Loucy (cell line): ENCODE data around the gene PDZD7.

ENCODE experiments used
- H2AFZ ChIP-seq: fragments of 200-600 bp; sonication (generic); 2 replicates; pipeline ENCODE4 v1.6.0; 2016; ENCODE audit warnings: antibody characterized with exemption, mild to moderate bottlenecking, low read length, moderate library complexity
- H3F3A ChIP-seq: fragments of 200-600 bp; 2 replicates; pipeline ENCODE4 v1.6.0; 2016; ENCODE audit warnings: antibody characterized with exemption, low read depth, mild to moderate bottlenecking
- H3K27me3 ChIP-seq: fragments of 200-600 bp; sonication (generic); 2 replicates; pipeline ENCODE4 v1.6.1; 2014; ENCODE audit warnings: low read length, mild to moderate bottlenecking; ENCODE audit not compliant: insufficient read depth, poor library complexity, severe bottlenecking
- H3K36me3 ChIP-seq: fragments of 200-600 bp; sonication (generic); 2 replicates; pipeline ENCODE4 v1.6.1; 2016; ENCODE audit warnings: low read length; ENCODE audit not compliant: insufficient read depth
- H3K4me1 ChIP-seq: fragments of 200-600 bp; sonication (generic); 2 replicates; pipeline ENCODE4 v1.5.1; 2014; ENCODE audit warnings: low read length, mild to moderate bottlenecking; ENCODE audit not compliant: insufficient read depth, poor library complexity, severe bottlenecking
- H3K4me2 ChIP-seq: fragments of 200-600 bp; sonication (generic); 2 replicates; pipeline ENCODE4 v1.6.0; 2014; ENCODE audit warnings: antibody characterized with exemption, low read length, low read depth, mild to moderate bottlenecking; ENCODE audit not compliant: poor library complexity, severe bottlenecking
- H3K4me3 ChIP-seq: fragments of 200-600 bp; sonication (generic); 2 replicates; pipeline ENCODE4 v1.5.1; 2014; ENCODE audit warnings: low read length, mild to moderate bottlenecking, mixed read lengths; ENCODE audit not compliant: poor library complexity, severe bottlenecking
- H3K79me2 ChIP-seq: fragments of 200-600 bp; sonication (generic); 2 replicates; pipeline ENCODE4 v1.6.1; 2014; ENCODE audit warnings: low read length; ENCODE audit not compliant: insufficient read depth
- H3K9ac ChIP-seq: fragments of 200-600 bp; sonication (generic); 2 replicates; pipeline ENCODE4 v1.6.0; 2014; ENCODE audit warnings: mild to moderate bottlenecking, low read depth, low read length, moderate library complexity; ENCODE audit not compliant: poor library complexity, severe bottlenecking
- H3K9me2 ChIP-seq: fragments of 200-600 bp; sonication (generic); replicated peaks from 2 replicates; pipeline ENCODE4 v1.6.1; 2016; ENCODE audit warnings: low read depth, low read length, mixed read lengths
- H3K9me3 ChIP-seq: fragments of 200-600 bp; sonication (generic); 2 replicates; pipeline ENCODE4 v1.6.1; 2014; ENCODE audit warnings: mild to moderate bottlenecking, antibody characterized with exemption, low read length, low read depth; ENCODE audit not compliant: insufficient read depth
- H4K20me1 ChIP-seq: fragments of 200-600 bp; sonication (generic); 2 replicates; pipeline ENCODE4 v1.6.0; 2014; ENCODE audit warnings: antibody characterized with exemption, low read length, mild to moderate bottlenecking; ENCODE audit not compliant: insufficient read depth, poor library complexity, severe bottlenecking
- CTCF ChIP-seq: fragments of 200-600 bp; sonication (generic); conservative IDR thresholded peaks from 2 replicates; pipeline ENCODE4 v1.5.1; 2014; ENCODE audit warnings: mild to moderate bottlenecking, antibody characterized with exemption, low read length
- EZH2phosphoT487 ChIP-seq: fragments of 200-600 bp; IDR thresholded peaks from 2 replicates; pipeline ENCODE4 v1.6.1; 2018; ENCODE audit warnings: antibody characterized with exemption, mild to moderate bottlenecking, moderate library complexity, borderline replicate concordance

Gene PDZD7

GRCh38 chr10:100972904-100973535 lies 57.9 kb downstream of the PDZD7 start:
- Histone ChIP-seq H3K79me2 (no peaks in the 10 kb centered on the region), H3K36me3 (no peaks in the 10 kb centered on the region), H2AFZ (no peak overlapping the region), H3K27me3 (no peaks in the 10 kb centered on the region), H4K20me1 (no peaks in the 10 kb centered on the region), H3K9me2 (no peaks in the 10 kb centered on the region), H3F3A (no peaks in the 10 kb centered on the region), H3K4me1 (peaks cover 2% of the 10 kb centered on the region), H3K4me3 (no peak overlapping the region), H3K4me2 (no peak overlapping the region), H3K9me3 (no peaks in the 10 kb centered on the region), H3K9ac (no peak overlapping the region)
- no peak for TF ChIP-seq EZH2phosphoT487
- TF ChIP-seq CTCF, result no peak

- TF ChIP-seq CTCF, result no peak
- TF ChIP-seq EZH2phosphoT487, result no peak
- Histone ChIP-seq H3K27me3 (no peaks in the 10 kb centered on the region), H3K9me2 (no peaks in the 10 kb centered on the region), H3K4me1 (peaks cover 3% of the 10 kb centered on the region), H2AFZ (no peak overlapping the region), H3K4me2 (no peak overlapping the region), H3K9me3 (no peaks in the 10 kb centered on the region), H3F3A (no peaks in the 10 kb centered on the region), H3K79me2 (no peaks in the 10 kb centered on the region), H3K9ac (no peak overlapping the region), H4K20me1 (no peaks in the 10 kb centered on the region), H3K4me3 (no peak overlapping the region), H3K36me3 (no peaks in the 10 kb centered on the region)
These were observed 58.6 kb downstream of the PDZD7 start for GRCh38 chr10:100972115-100972903.

- no peak overlapping the region for H3K9ac ChIP-seq
- TF ChIP-seq CTCF, result no peak
- no peak for TF ChIP-seq EZH2phosphoT487
- H3K36me3 ChIP-seq, result no peaks in the 10 kb centered on the region; the same call in 1 of the 2 replicates
- no peak overlapping the region for H3K4me3 ChIP-seq
- no peak overlapping the region for H2AFZ ChIP-seq
- no peaks in the 10 kb centered on the region for H3K79me2 ChIP-seq
- H3F3A ChIP-seq, result no peaks in the 10 kb centered on the region
- H4K20me1 ChIP-seq, result no peaks in the 10 kb centered on the region
- no peaks in the 10 kb centered on the region for H3K9me2 ChIP-seq
- H3K4me1 ChIP-seq, result peaks cover 3% of the 10 kb centered on the region
- H3K27me3 ChIP-seq, result no peaks in the 10 kb centered on the region
- H3K4me2 ChIP-seq, result no peak overlapping the region
- no peaks in the 10 kb centered on the region for H3K9me3 ChIP-seq
These were observed 59.8 kb downstream of the PDZD7 start for GRCh38 chr10:100970914-100971811.
